Natural killer cell (primary cell): ENCODE results near the gene FAM107B. TPM values are rescaled to one million over a fixed set of nuclear protein-coding genes. Genes with fewer than 3 reads are reported as not detected.

Experiments
- ATAC-seq, 3 donors: fragments of 150-1000 bp in 2 of 3; fragments of 200-7000 bp in 1 of 3; cut with Tn5 transposase; 1 replicate in 1 of 3; 2 replicates in 2 of 3; pipeline ENCODE4 v1.10.0; 2021; ENCODE audit warnings: mild to moderate bottlenecking in 2 of 3, moderate library complexity in 2 of 3
- DNase-seq, 2 donors: peaks; one replicate each; pipeline versions ENCODE4 v3.0.0 to v3.0.0-alpha.2; 2013 to 2021; ENCODE audit warnings: mixed read lengths in 1 of 2
- H3K27ac ChIP-seq: one replicate; pipeline ENCODE4 v1.5.1; 2013; ENCODE audit warnings: mild to moderate bottlenecking, low read length
- H3K27me3 ChIP-seq: one replicate; pipeline ENCODE4 v1.6.1; 2013; ENCODE audit warnings: low read length; ENCODE audit not compliant: control insufficient read depth, insufficient read depth
- H3K36me3 ChIP-seq: one replicate; pipeline ENCODE4 v1.6.1; 2013; ENCODE audit warnings: low read length; ENCODE audit not compliant: control insufficient read depth, insufficient read depth
- H3K4me1 ChIP-seq: one replicate; pipeline ENCODE4 v1.6.1; 2013; ENCODE audit warnings: low read length; ENCODE audit not compliant: control insufficient read depth, insufficient read depth
- H3K4me3 ChIP-seq: one replicate; pipeline ENCODE4 v1.5.1; 2013; ENCODE audit warnings: low read length
- H3K9me3 ChIP-seq: one replicate; pipeline ENCODE4 v1.6.1; 2013; ENCODE audit warnings: low read length; ENCODE audit not compliant: control insufficient read depth, insufficient read depth
- H3K27ac Mint-ChIP-seq, 2 donors: one replicate each; pipeline ENCODE4 v1.8.0; 2022; ENCODE audit warnings: mild to moderate bottlenecking in 2 of 2, mixed read lengths in 2 of 2, moderate library complexity in 1 of 2
- H3K27me3 Mint-ChIP-seq, 2 donors: one replicate each; pipeline ENCODE4 v1.8.0; 2022; ENCODE audit warnings: low read depth in 2 of 2, mixed read lengths in 2 of 2
- H3K36me3 Mint-ChIP-seq: one replicate; pipeline ENCODE4 v1.8.0; 2022; ENCODE audit warnings: mixed read lengths
- H3K4me1 Mint-ChIP-seq, 2 donors: one replicate each; pipeline ENCODE4 v1.8.0; 2022; ENCODE audit warnings: mixed read lengths in 2 of 2
- H3K4me3 Mint-ChIP-seq: one replicate; pipeline ENCODE4 v1.8.0; 2022; ENCODE audit warnings: mild to moderate bottlenecking, moderate library complexity, mixed read lengths
- H3K9me3 Mint-ChIP-seq, 2 donors: one replicate each; pipeline ENCODE4 v1.8.0; 2022; ENCODE audit warnings: mixed read lengths in 2 of 2
- WGBS: methylation state at CpG from one replicate; pipeline ENCODE4 v1.1.7; 2013; ENCODE audit warnings: missing lambda C conversion rate; ENCODE audit not compliant: insufficient coverage; 5-methylcytosine and 5-hydroxymethylcytosine counted together
- intact Hi-C: fragments of 100-400 bp; cut with micrococcal nuclease; formaldehyde crosslinking; loops from one replicate; pipeline ENCODE4 v1.14.2; 2022
- total RNA-seq, 4 donors: library from RNA; stranded (reverse); fragments of 120-200 nt in 1 of 4; gene quantifications; one replicate each; pipeline versions ENCODE4 v1.2.3 to v1.2.4, GENCODE V29; 2013 to 2022
- TF ChIP-seq, protein P1 (sequence below): fragments of 200-600 bp; IDR thresholded peaks from one replicate; pipeline ENCODE4 v1.8.0; 2022; ENCODE audit warnings: antibody characterized with exemption

Gene FAM107B
- total RNA-seq, 3 donors from 2014 or later (not counting 1 experiment from before 2014, with no cell fraction given): 165 to 226 (median 224) TPM

DNA sequence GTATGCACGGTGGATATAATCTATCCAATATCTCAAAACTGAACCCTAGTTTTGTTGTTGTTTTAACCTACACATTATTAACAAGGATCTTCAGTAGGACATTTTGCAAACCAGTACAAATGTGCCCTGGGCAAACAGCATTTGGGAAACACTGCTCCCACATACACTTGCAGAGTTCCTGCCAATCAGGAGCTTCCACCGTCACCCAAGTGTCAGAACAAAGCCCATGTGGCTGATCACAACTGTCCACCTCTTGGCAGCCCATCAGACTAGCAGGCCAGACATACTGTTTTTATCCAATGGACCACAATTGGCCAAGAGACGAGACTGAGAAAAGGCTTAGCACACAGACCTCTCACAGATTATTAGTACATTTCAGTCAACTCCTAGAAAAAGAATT is 200.4 kb downstream of the FAM107B start:
- Histone ChIP-seq H3K27ac (no peak overlapping the region), H3K4me1 (peaks cover 36% of the 10 kb centered on the region), H3K27me3 (no peaks in the 10 kb centered on the region), H3K4me3 (no peak overlapping the region), H3K9me3 (no peaks in the 10 kb centered on the region), H3K36me3 (peaks cover 2% of the 10 kb centered on the region)
- no peak for ATAC-seq
- Mint-ChIP-seq H3K9me3 (no peaks in the 10 kb centered on the region), H3K4me1 (peaks cover 50 to 53% of the 10 kb centered on the region in 2 donors), H3K27ac (peak overlapping the region; percentile 51 to 63), H3K4me3 (no peak overlapping the region), H3K36me3 (no peaks in the 10 kb centered on the region), H3K27me3 (no peaks in the 10 kb centered on the region)
- intact Hi-C loops: loop anchor here (5.0 kb wide), 1 partner anchor 83 kb away; no protein-coding TSS in a partner anchor
- TF ChIP-seq, protein P1, sequence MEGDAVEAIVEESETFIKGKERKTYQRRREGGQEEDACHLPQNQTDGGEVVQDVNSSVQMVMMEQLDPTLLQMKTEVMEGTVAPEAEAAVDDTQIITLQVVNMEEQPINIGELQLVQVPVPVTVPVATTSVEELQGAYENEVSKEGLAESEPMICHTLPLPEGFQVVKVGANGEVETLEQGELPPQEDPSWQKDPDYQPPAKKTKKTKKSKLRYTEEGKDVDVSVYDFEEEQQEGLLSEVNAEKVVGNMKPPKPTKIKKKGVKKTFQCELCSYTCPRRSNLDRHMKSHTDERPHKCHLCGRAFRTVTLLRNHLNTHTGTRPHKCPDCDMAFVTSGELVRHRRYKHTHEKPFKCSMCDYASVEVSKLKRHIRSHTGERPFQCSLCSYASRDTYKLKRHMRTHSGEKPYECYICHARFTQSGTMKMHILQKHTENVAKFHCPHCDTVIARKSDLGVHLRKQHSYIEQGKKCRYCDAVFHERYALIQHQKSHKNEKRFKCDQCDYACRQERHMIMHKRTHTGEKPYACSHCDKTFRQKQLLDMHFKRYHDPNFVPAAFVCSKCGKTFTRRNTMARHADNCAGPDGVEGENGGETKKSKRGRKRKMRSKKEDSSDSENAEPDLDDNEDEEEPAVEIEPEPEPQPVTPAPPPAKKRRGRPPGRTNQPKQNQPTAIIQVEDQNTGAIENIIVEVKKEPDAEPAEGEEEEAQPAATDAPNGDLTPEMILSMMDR: no peak
- no peak for DNase-seq
- WGBS: 93% methylated on average over 3 of the region's 3 CpGs

DNA sequence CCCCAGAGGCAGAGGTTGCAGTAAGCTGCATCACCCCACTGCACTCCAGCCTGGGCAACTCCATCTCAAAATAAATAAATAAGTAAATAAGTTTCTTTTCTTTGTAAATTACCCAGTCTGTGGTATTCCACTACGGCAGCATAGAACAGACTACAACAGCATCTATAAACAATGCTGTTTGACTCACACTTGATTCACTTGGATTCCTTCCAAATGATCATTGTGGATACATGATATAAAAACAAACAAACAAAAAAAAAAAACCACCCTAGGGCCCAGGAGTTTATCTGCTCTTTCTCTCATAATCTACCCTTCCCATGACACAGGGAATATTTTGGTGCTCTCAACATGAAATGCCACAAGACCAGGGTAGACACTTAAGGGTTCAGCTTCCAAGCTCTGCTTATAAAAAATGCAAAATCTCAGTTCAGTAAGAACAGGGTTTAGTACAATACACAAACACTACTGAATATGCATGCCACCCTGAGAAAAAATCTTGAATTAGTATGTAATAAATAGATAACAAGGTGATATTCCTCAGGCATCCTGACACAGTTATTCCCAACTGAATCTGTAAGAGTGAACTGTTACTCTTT is 200.9 kb downstream of the FAM107B start:
- Mint-ChIP-seq H3K9me3 (no peaks in the 10 kb centered on the region), H3K27me3 (no peaks in the 10 kb centered on the region), H3K4me1 (peaks cover 54 to 55% of the 10 kb centered on the region in 2 donors), H3K27ac (peak overlapping the region; percentile 51 to 63), H3K4me3 (no peak overlapping the region), H3K36me3 (no peaks in the 10 kb centered on the region)
- intact Hi-C loops: loop anchor here (2.0 to 5.0 kb wide), 2 partner anchors 15 to 84 kb away; no protein-coding TSS in a partner anchor
- no peaks in the 10 kb centered on the region for H3K9me3 ChIP-seq
- WGBS: 100% methylated on average over 1 of the region's 1 CpG
- no peak overlapping the region for H3K27ac ChIP-seq
- H3K36me3 ChIP-seq: peaks cover 2% of the 10 kb centered on the region
- no peak for DNase-seq
- peaks cover 40% of the 10 kb centered on the region for H3K4me1 ChIP-seq
- no peak overlapping the region for H3K4me3 ChIP-seq
- TF ChIP-seq, protein P1: no peak
- ATAC-seq: no peak
- no peaks in the 10 kb centered on the region for H3K27me3 ChIP-seq

DNA sequence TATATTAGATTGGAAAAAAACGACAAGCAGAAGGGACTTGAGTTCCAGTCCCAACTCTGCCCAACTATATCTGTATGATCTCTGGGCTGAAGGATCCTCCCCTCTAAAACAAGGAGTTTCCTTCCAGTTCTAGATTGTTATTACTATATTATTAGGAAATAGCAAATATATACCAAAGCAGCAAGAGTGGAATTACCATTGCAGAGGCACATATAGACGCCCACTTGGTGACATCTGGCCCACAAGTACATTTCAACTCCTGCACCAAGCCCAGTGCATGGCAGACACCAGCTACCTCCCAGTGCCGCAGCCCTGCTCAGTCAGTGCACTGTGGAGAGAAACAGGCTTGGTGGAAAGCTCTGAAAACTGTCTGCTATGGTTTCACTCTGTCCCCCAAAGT is 201.9 kb downstream of the FAM107B start:
- Histone ChIP-seq H3K4me1 (peaks cover 47% of the 10 kb centered on the region), H3K36me3 (peaks cover 7% of the 10 kb centered on the region), H3K4me3 (no peak overlapping the region), H3K9me3 (no peaks in the 10 kb centered on the region), H3K27me3 (no peaks in the 10 kb centered on the region), H3K27ac (peak overlapping the region; percentile 84)
- Mint-ChIP-seq H3K27me3 (no peaks in the 10 kb centered on the region), H3K27ac (peak overlapping the region; percentile 95 to 98), H3K4me1 (peaks cover 53 to 55% of the 10 kb centered on the region in 2 donors), H3K36me3 (no peaks in the 10 kb centered on the region), H3K9me3 (no peaks in the 10 kb centered on the region), H3K4me3 (no peak overlapping the region)
- intact Hi-C loops: loop anchor here (2.0 to 5.0 kb wide), 2 partner anchors 16 to 84 kb away; no protein-coding TSS in a partner anchor
- no peak for DNase-seq
- 89% methylated on average over 2 of the region's 3 CpGs for WGBS
- TF ChIP-seq, protein P1: no peak
- no peak for ATAC-seq
